HepG2 (cell line): Measurements from ENCODE around the gene DPAGT1. TPM values are rescaled to one million over a fixed set of nuclear protein-coding genes. Genes with fewer than 3 reads are reported as not detected.

Experiments used
- MBD4 ChIP-seq: IDR thresholded peaks from 2 replicates; pipeline ENCODE4 v1.6.1; 2012; ENCODE audit warnings: low read length, inconsistent platforms, borderline replicate concordance
- MLLT10 ChIP-seq: sonication (generic); formaldehyde crosslinking; IDR thresholded peaks from 2 replicates; pipeline ENCODE4 v1.4.0; 2020; ENCODE audit warnings: missing genetic modification reagents
- THAP9 ChIP-seq: sonication (generic); formaldehyde crosslinking; IDR thresholded peaks from 2 replicates; pipeline ENCODE4; 2020; ENCODE audit warnings: missing genetic modification reagents, mild to moderate bottlenecking, borderline replicate concordance
- ZBTB2 ChIP-seq: sonication (generic); formaldehyde crosslinking; IDR thresholded peaks from 2 replicates; pipeline ENCODE4 v1.8.0; 2022; ENCODE audit warnings: low read depth, missing genetic modification reagents
- ZFP1 ChIP-seq: IDR thresholded peaks from 2 replicates; pipeline ENCODE4 v1.6.1; 2016
- ZNF263 ChIP-seq: sonication (generic); formaldehyde crosslinking; IDR thresholded peaks from 2 replicates; pipeline ENCODE4 v1.4.0; 2020; ENCODE audit warnings: missing genetic modification reagents
- ZNF335 ChIP-seq: sonication (generic); formaldehyde crosslinking; IDR thresholded peaks from 2 replicates; pipeline ENCODE4 v1.4.0; 2020; ENCODE audit warnings: missing genetic modification reagents
- ZNF468 ChIP-seq: sonication (generic); formaldehyde crosslinking; IDR thresholded peaks from 2 replicates; pipeline ENCODE4 v1.8.0; 2022; ENCODE audit warnings: mild to moderate bottlenecking, moderate library complexity, missing genetic modification reagents
- ZNF770 ChIP-seq: sonication (generic); formaldehyde crosslinking; IDR thresholded peaks from 2 replicates; pipeline ENCODE4 v1.5.0; 2020; ENCODE audit warnings: mild to moderate bottlenecking, missing genetic modification reagents
- polyA plus RNA-seq, 8 experiments: library from polyadenylated mRNA; depleted of rRNA in 3 of 8; stranded (reverse) in 7 of 8; unstranded in 1 of 8; fragments of >200 nt; fragmentation: Illumina TruSeq in 4 of 8; extraction: Trizol in 4 of 8; gene quantifications; 2 replicates each; pipeline versions ENCODE4 v1.2.1 to v1.2.3, GENCODE V29; 2011 to 2016; ENCODE audit warnings: low read depth in 4 of 8, missing spikeins in 1 of 8, mixed read lengths in 1 of 8; ENCODE audit not compliant: insufficient read depth in 1 of 8
- total RNA-seq, 5 experiments: library from RNA; depleted of rRNA; stranded (reverse); fragments of >200 nt; fragmentation: Illumina TruSeq; extraction: Trizol; gene quantifications; 2 replicates each; pipeline ENCODE4 v1.2.3, GENCODE V29; 2016; ENCODE audit warnings: low read depth in 1 of 5
- TF ChIP-seq, protein P1 (sequence below): sonication (generic); formaldehyde crosslinking; conservative IDR thresholded peaks from 2 replicates; pipeline ENCODE4 v1.5.0; 2020; ENCODE audit warnings: missing genetic modification reagents
- TF ChIP-seq, protein P2 (sequence below): sonication (generic); formaldehyde crosslinking; conservative IDR thresholded peaks from 2 replicates; pipeline ENCODE4 v1.4.0; 2020; ENCODE audit warnings: missing genetic modification reagents
- TF ChIP-seq, protein P3 (sequence below): sonication (generic); formaldehyde crosslinking; IDR thresholded peaks from 2 replicates; pipeline ENCODE4 v1.5.0; 2020; ENCODE audit warnings: missing genetic modification reagents

Gene DPAGT1
- total and polyA plus RNA-seq, 2 of the 13 experiments (the other 11 are each of a cell fraction or from before 2014, with no cell fraction given), result 37.6 to 70.7 TPM

- no peak for TF ChIP-seq MLLT10
- TF ChIP-seq ZFP1 (CRISPR knock-in tag), result peak; percentile 24; the same call in 1 of the 2 replicates
- peak; percentile 90 for TF ChIP-seq ZNF770 (CRISPR knock-in tag)
- TF ChIP-seq ZNF468 (CRISPR knock-in tag), result no peak
- TF ChIP-seq, protein P1, sequence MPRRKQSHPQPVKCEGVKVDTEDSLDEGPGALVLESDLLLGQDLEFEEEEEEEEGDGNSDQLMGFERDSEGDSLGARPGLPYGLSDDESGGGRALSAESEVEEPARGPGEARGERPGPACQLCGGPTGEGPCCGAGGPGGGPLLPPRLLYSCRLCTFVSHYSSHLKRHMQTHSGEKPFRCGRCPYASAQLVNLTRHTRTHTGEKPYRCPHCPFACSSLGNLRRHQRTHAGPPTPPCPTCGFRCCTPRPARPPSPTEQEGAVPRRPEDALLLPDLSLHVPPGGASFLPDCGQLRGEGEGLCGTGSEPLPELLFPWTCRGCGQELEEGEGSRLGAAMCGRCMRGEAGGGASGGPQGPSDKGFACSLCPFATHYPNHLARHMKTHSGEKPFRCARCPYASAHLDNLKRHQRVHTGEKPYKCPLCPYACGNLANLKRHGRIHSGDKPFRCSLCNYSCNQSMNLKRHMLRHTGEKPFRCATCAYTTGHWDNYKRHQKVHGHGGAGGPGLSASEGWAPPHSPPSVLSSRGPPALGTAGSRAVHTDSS (CRISPR knock-in tag), result no peak
- TF ChIP-seq, protein P2, sequence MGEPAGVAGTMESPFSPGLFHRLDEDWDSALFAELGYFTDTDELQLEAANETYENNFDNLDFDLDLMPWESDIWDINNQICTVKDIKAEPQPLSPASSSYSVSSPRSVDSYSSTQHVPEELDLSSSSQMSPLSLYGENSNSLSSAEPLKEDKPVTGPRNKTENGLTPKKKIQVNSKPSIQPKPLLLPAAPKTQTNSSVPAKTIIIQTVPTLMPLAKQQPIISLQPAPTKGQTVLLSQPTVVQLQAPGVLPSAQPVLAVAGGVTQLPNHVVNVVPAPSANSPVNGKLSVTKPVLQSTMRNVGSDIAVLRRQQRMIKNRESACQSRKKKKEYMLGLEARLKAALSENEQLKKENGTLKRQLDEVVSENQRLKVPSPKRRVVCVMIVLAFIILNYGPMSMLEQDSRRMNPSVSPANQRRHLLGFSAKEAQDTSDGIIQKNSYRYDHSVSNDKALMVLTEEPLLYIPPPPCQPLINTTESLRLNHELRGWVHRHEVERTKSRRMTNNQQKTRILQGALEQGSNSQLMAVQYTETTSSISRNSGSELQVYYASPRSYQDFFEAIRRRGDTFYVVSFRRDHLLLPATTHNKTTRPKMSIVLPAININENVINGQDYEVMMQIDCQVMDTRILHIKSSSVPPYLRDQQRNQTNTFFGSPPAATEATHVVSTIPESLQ, result no peak
- no peak for TF ChIP-seq ZBTB2 (CRISPR knock-in tag)
- TF ChIP-seq THAP9 (CRISPR knock-in tag), result peak; percentile 34; the same call in 1 of the 2 replicates
- TF ChIP-seq ZNF335 (CRISPR knock-in tag), result no peak; the same call in 1 of the 2 replicates
- 0 out of 2 replicates have a peak, but pooled peaks have one; percentile 42 for TF ChIP-seq ZNF263 (CRISPR knock-in tag)
- TF ChIP-seq MBD4, result no peak
- TF ChIP-seq, protein P3, sequence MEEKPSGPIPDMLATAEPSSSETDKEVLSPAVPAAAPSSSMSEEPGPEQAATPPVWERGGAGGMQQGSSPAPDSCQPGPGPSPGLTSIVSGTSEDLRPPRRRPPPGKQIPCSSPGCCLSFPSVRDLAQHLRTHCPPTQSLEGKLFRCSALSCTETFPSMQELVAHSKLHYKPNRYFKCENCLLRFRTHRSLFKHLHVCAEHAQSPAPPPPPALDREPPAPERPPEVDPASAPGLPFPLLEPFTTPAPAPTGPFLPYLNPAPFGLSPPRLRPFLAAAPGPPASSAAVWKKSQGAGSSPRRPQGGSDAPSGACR (CRISPR knock-in tag), result 0 out of 2 replicates have a peak, but pooled peaks have one; percentile 30
These were observed 16.8 kb downstream of the DPAGT1 start, which contains the start of gene HMBS (continued) for GRCh38 chr11:119084663-119085436.
